Ramos (cell line): ENCODE data around the gene ADGRD1.

Experiments
- in situ Hi-C: fragments of 300-500 bp; cut with MboI; formaldehyde crosslinking; loops from one replicate; pipeline ENCODE4 v1.14.3; 2022; ENCODE audit warnings: low sequenced_read_pairs; ENCODE audit not compliant: unreplicated experiment

Gene ADGRD1

GRCh38 chr12:131076791-131077747 is 123.4 kb downstream of the ADGRD1 start:
- in situ Hi-C loops: no loop called here

- in situ Hi-C loops: no loop called here
These were observed 124.3 kb downstream of the ADGRD1 start for GRCh38 chr12:131077931-131078391.

- in situ Hi-C loops: no loop called here
These were observed 128.8 kb downstream of the ADGRD1 start for GRCh38 chr12:131082290-131083194.

DNA sequence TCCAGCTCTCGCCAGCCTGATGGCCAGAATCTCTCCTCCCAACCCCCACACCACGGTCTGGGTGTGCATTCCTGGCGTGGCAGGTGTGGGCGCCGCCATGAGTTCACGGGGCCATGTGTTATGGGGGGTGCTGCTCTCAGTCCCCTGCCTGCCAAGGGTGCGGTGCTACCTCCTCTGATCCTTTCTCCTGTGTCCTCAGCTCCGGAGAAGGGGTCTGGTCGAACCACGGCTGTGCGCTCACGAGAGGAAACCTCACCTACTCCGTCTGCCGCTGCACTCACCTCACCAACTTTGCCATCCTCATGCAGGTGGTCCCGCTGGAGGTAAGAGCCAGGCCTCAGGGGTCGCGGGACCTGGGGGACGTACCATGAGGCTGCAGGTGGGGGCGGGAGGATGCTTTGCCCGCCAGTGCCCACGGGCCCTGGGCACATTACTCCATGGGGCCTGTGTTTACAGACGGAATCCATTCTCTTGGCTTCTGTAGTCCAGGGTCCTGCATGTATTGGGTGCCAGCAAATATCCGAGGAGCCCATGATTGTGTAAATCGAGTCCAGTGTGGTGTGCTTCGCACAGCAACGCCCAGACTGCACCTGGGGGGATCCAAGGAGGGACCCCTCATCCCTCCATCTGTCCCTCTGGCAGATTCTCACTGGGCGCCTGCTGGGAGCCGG is 130.8 kb downstream of the ADGRD1 start:
- in situ Hi-C loops: no loop called here

DNA sequence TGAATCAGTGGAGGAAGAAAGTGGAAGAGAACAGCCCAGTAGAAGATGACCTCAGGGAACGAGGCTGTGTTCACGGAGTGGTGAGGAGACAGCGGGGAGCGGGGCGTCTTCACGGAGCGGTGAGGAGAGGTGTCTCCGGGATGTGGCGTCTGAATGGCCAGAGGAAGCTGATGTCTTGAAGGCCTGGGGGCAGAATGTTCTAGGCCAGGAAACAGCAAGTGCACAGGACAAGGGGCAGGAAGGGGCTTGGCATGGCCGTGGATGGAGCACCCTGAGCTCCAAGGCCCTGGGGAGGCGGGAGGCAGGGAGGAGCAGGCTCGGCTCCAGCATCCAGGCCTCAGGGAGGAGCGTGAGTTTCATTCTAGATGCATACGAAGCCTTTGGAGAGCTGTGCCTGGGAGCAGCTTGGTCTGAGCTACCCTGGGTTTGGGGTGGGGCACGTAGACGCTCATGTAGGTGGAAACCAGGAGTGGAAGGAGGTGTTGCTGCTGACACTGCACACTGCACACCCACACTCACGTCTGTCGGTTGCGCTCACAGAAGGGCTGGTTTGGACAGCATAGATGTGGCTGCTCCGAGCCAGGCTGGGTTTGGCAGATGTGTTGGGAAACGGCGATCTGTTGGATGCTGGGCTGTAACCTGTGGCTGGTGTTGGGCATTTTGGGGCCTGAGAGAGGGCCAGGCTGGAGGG is 131.6 kb downstream of the ADGRD1 start:
- in situ Hi-C loops: no loop called here

DNA sequence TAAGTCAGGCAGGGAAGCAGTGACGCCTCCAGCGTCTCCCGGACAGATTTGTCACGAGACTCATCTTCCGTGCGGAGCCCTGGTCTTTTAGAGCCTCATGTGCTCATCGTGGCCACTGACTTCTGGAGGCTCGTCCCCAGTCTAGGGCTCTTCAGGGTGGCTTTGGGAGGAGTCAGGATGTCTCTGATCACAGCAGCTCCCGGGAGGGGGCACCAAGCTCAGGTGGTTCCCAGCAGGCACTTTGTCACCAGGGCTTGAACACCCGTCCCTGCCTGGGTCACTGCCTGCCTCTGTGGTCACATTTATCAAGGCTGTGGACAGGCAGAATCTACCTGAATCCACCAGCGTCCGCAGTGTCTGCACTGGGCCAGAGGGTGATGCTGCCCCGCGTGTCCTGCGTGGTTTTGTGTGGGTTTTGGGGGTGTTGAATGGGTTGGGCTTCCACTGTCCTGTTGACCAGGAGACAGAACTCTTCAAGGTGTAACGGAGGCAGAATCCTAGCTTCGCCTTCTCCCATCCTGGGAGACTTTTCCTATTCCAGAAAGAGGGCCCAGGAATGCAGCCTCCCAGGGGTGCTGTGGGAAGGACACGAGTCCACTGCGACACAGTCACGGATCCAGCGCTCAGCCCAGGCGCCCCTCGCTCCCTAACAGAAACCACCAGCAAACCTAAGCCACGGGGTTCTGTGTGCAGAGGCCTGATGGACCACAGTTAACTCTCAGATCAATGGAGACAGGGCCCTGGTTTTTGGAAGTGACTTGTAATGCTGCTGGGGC is 132.3 kb downstream of the ADGRD1 start:
- in situ Hi-C loops: no loop called here

DNA sequence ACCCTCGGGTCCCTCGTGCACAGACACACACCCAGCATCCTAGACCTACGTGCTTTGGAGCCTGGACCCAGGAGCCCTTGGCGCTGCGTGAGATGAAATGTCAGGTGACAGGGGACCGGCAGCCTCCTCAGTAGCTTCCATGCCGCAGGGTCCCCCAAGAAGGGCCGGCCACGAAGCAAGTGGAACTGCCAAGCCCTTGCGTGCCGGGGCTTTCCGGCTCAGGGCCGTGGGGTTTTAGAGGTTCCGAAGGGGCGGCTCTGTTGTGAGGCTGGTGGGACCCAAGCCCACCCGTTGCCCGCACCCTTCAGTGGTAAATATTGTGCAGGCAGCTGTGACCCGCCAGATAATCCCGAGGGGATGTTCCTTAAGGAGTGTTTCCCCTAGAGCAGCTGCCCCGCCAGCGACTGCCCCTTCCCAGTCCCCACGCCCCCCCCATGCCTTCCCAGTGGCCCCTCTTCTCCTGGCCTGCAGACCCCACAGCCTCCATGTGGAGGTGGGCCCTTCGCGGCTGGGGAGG is 133.7 kb downstream of the ADGRD1 start:
- in situ Hi-C loops: no loop called here

DNA sequence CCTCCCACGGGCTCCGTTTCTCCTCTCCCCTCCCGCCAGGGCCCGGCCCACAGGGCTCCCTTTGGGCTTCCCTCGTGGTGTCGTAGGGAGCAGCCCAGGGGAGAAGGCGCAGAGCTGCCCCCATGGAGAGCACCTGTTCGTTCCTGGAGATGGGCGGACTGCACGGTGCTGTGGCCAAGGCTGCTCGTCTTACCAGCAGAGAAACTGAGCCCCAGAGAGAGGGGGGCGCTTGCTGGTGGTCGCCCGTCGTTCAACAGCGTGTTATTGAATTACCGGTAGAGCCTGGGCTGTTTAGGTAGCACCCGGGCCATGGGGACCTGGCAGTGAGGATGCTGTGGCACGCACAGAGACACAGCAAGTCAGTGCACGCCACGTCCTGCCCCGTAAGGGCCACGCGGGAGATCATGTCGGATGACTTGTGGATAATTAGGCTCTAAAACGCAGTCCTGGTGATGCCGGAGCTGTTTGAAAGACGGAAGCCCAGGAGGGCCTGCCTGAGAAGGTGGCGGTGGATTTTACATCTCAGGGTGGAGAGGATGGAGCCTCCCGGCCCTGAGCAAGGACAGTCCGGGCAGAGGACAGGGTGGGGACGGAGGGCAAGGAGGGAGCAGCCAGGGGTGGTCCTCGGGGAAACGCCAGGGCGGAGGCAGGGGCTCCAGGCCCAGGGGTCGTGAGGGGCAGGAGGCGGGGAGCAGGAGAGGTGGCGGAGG is 134.4 kb downstream of the ADGRD1 start:
- in situ Hi-C loops: no loop called here

- in situ Hi-C loops: no loop called here
These were observed 135.2 kb downstream of the ADGRD1 start for GRCh38 chr12:131088701-131089530.

GRCh38 chr12:131089531-131090273 is 136.0 kb downstream of the ADGRD1 start:
- in situ Hi-C loops: no loop called here

DNA sequence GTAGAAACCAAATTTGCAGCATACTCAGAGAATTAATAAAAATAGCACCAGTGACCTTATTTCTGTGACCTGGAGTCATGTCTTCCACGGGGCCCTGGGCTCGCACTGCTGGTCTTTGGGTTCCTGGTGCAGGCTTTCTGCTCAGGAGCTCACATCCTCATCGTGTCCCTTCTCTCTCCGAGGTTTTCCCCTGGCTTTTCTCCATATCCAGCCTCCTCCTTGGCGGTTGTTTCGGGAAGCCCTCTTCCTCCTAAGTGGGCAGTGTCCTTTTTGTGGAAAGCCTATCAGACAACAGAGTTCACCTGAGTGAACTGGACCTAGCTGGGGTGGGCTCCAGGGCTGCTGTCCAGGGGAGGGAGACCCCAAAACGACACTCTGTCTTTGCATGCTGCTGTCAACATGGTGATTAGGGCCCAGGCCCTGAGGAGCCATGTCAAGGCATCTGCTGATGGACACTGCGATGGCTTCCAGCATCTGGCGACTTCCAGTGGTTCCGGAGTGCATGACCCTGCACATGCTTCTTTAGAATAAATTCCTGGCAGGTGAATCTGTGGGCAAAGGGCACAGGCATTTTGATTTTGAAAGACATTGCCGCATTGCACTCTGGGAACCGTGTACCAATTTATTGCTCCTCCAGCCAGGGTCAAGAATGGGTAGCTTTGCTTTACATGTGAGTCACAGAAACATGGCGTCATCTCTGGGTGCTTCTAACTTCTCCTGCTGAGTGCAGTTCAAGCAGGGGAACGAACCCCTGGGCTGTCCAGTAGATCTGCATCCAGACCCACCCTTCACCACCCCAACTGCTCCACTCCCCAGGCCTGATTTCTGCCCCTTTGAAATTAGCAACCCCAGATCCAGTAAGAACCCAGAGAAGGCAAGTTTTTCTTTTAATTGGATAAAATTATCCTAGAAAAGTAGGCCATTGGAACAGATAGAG is 136.8 kb downstream of the ADGRD1 start:
- in situ Hi-C loops: no loop called here

DNA sequence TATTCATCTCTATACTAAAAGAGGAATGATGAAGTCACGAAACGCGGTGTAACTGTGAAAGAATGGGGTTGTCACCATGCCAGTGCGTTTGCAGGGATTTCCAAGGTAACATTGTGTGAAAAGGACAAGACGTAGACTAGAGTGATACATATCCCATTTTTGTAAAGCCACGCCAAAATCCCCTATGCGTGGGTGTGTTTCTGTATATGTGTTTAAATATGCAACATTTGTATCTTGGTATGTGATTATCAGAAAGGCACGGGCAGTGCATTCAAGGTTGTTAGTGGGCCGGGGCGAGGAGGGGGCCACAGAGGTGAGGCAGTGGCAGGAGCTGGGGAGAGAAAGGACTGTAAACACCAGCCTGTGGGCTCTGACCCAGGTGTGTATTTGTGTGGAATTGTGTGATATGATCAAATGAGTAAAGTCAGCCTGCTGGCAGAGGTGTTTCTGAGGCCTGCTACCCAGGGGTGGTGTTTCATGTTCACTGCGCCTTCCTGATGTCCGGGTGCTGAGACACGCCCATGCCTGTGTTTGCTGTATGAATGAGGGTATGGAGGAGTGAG is 137.8 kb downstream of the ADGRD1 start:
- in situ Hi-C loops: no loop called here

- in situ Hi-C loops: no loop called here
These were observed 138.4 kb downstream of the ADGRD1 start for GRCh38 chr12:131091976-131092691.

- in situ Hi-C loops: no loop called here
These were observed 139.3 kb downstream of the ADGRD1 start for GRCh38 chr12:131092901-131093603.
